MV-4-11 (cell line): ENCODE data around the gene ESPNL.
A peak's percentile ranks its signal among the peaks of the same experiment; 100 is the strongest.
"Not testable (repeated sequence)": the region's sequence is repeated elsewhere in the genome, so short reads cannot be mapped to it uniquely, and the experiment has no call there.

Source experiments
- DNase-seq: peaks from one replicate; lab custom pipeline; 2025; lab: John Stamatoyannopoulos, UW

ESPNL gene

GRCh38 chr2:238114851-238115660 lies 14.9 kb downstream of the ESPNL start:
- no peak for DNase-seq

DNA sequence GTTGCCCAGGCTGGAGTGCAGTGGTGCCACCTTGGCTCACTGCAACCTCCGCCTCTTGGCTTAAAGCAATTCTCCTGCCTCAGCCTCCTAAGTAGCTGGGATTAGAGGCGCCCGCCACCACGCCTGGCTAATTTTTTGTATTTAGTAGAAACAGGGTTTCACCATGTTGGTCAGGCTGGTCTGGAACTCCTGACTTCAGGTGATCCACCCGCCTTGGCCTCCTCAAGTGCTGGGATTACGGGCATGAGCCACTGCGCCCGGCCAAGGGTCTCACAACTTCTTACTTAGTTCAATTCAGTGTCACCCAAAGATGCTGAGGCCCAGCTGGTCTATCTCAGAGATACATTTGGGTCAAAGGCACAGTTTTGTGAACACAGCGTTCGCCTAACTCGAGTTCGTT lies 15.6 kb downstream of the ESPNL start:
- DNase-seq = not testable (repeated sequence)

GRCh38 chr2:238116298-238117198 lies 16.4 kb downstream of the ESPNL start:
- DNase-seq = no peak

DNA sequence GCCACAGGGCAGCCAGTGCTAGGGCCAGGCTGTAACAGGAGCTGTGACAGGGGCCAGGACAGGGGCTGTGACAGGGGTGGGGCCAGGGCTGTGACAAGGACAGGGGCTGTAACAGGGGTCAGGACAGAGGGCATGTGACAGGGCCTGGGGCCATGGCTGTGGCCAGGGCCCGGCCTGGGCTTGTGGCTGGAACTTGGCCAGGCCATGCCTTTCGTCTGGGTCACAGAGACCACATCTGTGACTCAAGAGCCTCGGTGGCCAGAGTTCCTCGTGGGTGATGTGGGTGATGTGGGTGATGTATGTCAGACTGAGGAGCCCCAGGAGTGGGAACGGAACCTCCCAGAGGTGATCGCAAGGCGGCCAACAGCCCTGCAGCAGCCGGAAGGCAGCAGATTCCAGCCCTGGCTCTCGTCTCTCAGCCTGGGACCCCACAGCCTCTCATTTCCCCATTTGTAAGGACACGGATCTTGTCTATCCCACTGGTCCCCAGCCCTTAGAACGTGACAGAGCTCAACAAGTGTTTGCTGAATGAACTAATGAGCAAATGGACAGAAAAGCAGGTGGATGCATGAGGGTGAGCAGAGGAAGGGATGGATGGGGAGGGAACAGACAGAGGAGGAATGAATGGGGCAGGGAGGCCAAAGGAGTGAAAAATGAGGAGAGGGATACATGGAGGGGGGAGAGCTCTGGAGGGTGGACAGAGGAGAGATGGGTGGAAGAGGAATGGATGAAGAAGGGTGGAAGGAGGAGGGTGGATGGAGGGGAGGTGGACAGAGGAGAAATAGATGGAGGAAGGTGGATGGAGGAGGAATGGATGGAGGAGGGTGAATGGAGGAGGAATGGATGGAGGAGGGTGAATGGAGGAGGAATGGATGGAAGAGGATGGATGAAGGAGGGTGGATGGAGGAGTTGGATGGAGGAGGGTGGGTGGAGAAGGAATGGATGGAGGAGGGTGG lies 17.3 kb downstream of the ESPNL start:
- peak; percentile 48 for DNase-seq

GRCh38 chr2:238119756-238120462 lies 19.8 kb downstream of the ESPNL start:
- no peak for DNase-seq

GRCh38 chr2:238120463-238121298 lies 20.5 kb downstream of the ESPNL start:
- no peak for DNase-seq

- no peak for DNase-seq
Measured at GRCh38 chr2:238121511-238122286, 21.6 kb downstream of the ESPNL start.

GRCh38 chr2:238122287-238123217 lies 22.4 kb downstream of the ESPNL start:
- no peak for DNase-seq

- no peak for DNase-seq
Measured at GRCh38 chr2:238123218-238123971, 23.3 kb downstream of the ESPNL start.

DNA sequence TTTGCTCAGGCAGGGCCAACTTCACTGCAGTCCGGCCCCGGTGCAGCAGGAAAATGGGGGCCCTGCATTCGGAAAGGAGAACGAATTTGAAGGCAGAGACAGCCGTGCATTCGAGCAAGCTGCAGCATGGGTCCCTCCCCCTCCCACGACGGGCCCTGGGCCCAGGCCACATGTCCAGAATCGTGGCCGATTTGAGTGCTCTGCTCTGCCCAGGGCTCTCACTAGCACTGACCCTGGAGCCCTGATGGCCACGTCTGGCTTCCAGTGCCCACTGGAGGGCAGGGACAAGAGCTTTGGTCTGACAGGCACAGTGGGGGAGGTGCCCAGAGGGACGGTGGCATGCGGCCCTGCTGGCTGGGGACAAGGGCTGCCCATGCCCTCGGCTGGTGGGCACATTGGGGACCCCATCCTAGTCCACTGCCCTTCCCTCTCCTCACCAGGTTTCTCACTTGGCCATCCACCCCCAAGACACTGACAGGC lies 23.9 kb downstream of the ESPNL start:
- no peak for DNase-seq

DNA sequence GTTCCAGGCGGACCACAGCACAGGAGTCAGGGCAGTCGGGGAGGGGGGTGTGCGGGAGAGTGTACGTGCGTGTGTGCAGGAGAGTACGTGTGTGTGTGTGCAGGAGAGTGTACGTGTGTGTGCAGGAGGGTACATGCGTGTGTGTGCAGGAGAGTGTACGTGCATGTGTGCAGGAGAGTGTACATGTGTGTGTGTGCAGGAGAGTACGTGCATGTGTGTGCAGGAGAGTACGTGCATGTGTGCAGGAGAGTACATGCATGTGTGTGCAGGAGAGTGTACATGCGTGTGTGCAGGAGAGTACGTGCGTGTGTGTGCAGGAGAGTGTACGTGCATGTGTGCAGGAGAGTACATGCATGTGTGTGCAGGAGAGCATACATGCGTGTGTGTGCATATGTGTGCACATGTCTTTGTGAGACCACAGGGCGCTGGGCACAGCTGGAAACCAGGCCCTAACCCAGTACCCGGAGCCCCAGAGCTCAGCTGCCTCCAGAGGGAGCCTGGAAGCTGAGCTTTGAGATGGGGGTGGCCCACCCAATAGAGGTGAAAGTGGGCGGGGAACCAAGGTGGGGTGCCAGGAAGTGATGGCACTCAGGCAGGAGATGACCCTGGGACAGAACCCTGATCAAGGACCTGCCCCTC lies 24.5 kb downstream of the ESPNL start:
- DNase-seq = no peak

GRCh38 chr2:238125127-238125885 lies 25.2 kb downstream of the ESPNL start:
- DNase-seq = no peak

- DNase-seq = no peak
Measured at GRCh38 chr2:238126338-238126737, 26.2 kb downstream of the ESPNL start.

DNA sequence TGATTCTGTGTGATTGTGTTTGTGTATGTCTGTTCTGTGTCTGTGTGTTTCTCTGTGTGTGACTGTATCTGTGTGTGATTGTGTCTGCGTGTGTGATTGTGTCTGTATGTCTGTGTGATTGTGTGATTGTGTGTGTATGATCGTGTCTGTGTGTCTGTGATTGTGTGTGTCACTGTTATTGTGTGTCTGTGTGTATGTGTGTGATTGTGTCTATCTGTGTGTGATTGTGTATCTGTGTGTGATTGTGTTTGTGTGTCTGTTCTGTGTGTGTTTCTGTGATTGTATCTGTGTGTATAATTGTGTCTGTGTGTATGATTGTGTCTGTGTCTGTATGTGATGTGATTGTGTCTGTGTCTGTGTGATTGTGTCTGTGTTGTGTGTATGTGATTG lies 26.6 kb downstream of the ESPNL start:
- no peak for DNase-seq

DNA sequence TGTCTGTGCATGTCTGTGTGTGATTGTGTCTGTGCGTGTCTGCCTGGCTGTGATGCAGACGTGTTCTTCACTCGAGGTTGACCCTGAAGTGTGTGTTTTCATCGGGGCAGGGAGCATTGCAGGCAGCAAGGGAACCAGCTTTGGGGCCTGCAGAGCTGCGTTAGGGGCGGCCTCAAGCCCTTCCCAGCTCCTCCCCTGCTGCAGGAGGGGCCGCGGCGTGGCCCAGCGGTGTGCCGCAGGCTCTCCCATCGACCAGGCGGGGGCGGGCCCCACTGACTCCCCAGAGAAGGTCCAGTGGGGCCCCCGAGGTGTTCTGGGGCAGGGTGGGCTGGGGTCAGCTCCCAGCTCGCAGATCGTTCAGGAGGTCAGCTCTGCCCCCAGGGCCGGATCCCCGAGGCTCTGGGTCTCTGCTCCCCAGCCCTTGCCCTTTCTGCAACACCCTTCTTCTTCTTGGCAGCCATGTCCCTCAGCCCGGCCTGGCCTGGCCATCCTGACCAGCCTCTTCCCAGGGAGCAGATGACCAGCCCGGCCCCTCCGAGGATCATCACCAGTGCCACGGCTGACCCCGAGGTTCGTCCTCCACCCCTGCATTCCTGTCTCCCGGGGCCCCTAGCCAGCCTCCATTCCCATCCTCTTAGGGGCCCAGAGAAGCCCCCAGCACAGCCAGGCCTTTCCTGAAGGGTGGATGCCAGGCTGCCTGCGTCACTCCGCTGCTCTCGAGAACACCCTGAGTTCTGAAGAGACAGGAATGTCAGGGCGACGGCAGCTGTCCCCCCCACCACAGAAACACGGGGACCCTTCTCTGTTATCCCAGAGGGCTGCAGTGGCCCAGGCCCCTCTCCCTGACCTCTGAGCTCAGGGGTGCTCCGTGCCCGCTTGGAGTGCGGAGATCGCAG lies 27.3 kb downstream of the ESPNL start:
- DNase-seq = no peak
